AG09319 (cell line): ENCODE results near the gene GRIFIN.

Experiments used
- DNase-seq: peaks from one replicate; pipeline ENCODE4 v3.0.0-alpha.2; 2010; ENCODE audit warnings: low read depth; ENCODE audit errors: extremely low read depth
- TF ChIP-seq, protein P1 (sequence below): IDR thresholded peaks from 2 replicates; pipeline ENCODE4 v1.5.1; 2011; ENCODE audit warnings: low read depth, mild to moderate bottlenecking, inconsistent platforms, low read length, moderate library complexity

The GRIFIN gene

DNA sequence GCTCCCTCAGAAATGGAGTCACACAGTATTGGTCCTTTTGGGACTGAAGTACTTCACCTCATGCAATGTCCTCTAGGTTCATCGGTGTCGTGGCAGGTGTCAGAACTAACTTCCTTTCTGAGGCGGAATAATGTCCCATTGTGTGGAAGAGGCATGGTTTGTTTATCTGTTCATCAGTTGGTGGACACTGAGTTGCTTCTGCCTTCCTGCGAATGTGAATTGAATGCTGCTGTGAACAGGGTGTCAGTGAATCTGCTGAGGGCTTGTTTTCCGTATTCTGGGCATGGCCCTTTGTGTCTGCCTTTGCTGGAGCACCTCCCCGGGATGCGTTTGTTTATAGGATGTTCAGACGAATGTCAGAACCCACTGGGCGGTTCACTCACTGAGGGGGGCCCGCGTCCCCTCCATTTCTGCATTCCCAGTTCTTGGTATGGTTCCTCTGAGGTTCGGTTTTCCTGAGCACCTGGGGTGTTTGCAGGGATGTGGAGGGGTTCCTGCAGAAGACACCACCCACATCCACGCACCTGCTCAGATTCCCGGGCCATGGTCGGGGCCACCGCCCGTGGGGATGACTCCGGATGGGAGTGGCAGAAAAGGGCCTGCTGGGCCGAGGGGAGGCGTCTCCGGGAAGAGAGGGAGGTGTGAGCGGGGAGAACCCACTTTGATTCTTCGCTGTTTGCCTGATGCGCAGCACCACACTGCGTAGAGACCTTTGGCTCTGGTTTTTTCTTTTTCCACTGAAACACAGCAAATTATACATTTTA, 39.7 kb downstream of the GRIFIN start:
- DNase-seq: no peak
- TF ChIP-seq, protein P1, sequence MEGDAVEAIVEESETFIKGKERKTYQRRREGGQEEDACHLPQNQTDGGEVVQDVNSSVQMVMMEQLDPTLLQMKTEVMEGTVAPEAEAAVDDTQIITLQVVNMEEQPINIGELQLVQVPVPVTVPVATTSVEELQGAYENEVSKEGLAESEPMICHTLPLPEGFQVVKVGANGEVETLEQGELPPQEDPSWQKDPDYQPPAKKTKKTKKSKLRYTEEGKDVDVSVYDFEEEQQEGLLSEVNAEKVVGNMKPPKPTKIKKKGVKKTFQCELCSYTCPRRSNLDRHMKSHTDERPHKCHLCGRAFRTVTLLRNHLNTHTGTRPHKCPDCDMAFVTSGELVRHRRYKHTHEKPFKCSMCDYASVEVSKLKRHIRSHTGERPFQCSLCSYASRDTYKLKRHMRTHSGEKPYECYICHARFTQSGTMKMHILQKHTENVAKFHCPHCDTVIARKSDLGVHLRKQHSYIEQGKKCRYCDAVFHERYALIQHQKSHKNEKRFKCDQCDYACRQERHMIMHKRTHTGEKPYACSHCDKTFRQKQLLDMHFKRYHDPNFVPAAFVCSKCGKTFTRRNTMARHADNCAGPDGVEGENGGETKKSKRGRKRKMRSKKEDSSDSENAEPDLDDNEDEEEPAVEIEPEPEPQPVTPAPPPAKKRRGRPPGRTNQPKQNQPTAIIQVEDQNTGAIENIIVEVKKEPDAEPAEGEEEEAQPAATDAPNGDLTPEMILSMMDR: no peak

DNA sequence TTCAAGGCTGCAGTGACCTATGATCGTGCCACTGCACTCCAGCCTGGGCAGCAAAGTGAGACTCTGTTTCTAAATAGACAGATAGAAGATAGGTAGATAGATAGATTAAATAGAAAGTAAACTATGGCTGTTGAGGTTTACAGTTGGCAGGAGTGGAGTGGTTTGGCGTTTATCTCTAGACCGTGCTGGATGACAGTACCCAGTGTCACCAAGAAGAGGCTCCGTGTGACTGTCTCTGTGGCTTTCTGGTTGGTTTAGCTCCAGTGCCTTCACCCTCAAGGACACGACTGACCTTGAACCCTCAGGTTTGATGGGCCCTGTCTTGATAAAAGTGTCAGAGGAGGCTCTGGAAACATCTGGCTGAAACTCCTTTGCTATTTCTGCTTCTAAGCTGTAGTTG, 41.1 kb downstream of the GRIFIN start:
- TF ChIP-seq, protein P1: no peak
- DNase-seq: no peak

DNA sequence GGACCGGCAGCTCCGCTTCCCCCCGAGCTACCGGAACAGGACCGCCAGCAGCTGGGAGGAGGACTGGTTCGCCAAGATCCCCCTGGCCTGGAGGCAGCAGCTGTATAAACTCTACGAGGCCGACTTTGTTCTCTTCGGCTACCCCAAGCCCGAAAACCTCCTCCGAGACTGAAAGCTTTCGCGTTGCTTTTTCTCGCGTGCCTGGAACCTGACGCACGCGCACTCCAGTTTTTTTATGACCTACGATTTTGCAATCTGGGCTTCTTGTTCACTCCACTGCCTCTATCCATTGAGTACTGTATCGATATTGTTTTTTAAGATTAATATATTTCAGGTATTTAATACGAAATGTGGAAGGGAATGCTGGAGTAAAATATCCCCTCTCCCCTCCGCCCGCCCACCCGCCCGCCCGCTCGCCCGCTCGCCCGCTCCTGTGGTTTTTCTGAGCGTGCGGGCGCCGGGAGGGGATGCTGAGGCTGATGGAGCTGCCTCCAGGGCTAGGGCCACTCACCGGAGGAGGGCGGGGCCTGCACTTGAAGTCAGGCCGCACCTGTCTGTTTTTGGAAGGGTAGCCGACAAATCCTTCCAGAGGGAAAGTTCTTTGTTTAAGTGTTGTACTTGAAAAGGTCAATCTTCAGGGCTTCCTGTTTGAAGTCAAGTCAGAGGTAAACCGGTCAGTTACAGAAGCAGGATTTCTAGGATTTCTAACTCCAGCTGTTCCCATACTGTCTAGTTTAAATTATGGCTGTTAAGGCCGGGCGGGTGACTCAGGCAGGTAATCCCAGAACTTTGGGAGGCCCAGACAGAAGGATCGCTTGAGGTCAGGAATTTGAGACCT, 42.3 kb downstream of the GRIFIN start:
- DNase-seq: no peak
- TF ChIP-seq, protein P1: no peak

DNA sequence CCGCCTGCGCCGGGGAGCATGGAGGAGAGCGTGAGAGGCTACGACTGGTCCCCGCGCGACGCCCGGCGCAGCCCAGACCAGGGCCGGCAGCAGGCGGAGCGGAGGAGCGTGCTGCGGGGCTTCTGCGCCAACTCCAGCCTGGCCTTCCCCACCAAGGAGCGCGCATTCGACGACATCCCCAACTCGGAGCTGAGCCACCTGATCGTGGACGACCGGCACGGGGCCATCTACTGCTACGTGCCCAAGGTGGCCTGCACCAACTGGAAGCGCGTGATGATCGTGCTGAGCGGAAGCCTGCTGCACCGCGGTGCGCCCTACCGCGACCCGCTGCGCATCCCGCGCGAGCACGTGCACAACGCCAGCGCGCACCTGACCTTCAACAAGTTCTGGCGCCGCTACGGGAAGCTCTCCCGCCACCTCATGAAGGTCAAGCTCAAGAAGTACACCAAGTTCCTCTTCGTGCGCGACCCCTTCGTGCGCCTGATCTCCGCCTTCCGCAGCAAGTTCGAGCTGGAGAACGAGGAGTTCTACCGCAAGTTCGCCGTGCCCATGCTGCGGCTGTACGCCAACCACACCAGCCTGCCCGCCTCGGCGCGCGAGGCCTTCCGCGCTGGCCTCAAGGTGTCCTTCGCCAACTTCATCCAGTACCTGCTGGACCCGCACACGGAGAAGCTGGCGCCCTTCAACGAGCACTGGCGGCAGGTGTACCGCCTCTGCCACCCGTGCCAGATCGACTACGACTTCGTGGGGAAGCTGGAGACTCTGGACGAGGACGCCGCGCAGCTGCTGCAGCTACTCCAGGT, 43.1 kb downstream of the GRIFIN start:
- no peak for DNase-seq
- TF ChIP-seq, protein P1: no peak

DNA sequence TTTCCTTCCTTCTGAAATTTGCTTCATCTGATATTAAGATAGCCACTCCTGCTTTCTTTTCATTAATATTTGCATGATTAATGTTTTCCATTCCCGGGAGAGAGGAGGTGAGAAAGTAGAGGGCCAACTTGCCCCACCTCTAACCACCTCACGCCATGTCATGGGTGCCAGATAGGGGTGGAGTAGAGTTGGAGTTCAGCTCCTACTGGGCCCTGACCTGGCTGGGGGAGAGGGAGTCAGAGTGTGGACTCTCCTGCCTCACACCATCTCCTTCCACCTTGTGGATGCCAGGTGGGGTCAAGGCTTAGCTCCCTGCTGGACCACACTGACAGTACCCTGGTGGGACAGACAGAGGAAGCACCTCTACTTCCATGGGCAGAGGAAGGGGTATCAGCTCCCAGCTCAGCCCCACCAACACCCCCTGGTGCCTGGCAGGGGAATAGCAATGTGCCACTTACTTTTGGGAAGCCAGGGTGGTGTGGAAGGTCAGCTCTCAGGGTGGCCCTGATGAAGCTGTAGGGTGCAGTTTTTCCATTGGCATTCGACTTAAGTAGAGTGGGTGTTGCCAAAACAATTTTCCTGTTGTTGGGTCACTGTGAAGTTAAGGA, 44.8 kb downstream of the GRIFIN start:
- DNase-seq: no peak

DNA sequence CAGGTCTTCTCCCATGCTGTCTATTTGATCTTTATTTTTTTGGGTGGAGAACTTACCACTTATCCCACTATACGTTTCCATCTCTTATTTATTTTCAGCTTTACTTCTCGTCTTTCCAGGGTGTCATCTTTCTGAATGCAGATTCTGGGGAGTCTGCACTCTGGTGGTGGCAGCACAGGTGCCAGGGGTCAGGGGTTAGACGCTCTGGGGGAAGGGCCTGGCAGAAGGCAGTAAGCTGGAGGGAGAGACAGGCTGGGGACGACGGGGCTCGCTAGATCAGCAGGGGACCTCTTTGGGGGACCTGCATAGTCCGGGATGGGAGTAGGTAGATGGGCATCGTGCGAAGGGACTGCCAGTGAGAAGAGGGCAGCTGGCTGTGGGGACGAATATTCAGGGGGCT, 50.4 kb downstream of the GRIFIN start:
- TF ChIP-seq, protein P1: no peak
- DNase-seq: no peak

More for the DNA sequence above, 44.8 kb downstream of the GRIFIN start:
- TF ChIP-seq, protein P1: peak; percentile 27
